HCT116 (cell line): ENCODE data around the gene NR2C2.

ENCODE experiments used
- ATF3 ChIP-seq: IDR thresholded peaks from 2 replicates; pipeline ENCODE4 v1.6.1; 2012
- CEBPB ChIP-seq: IDR thresholded peaks from 2 replicates; pipeline ENCODE4 v1.6.1; 2012; ENCODE audit warnings: low read depth
- CTCF ChIP-seq, 3 experiments: fragments of 200-600 bp in 1 of 3; sonication (generic) in 1 of 3; IDR thresholded peaks in 2 of 3; conservative IDR thresholded peaks in 1 of 3; 2 replicates each; pipeline ENCODE4 v1.5.1; 2012 to 2017; ENCODE audit warnings: low read depth in 2 of 3, low read length in 2 of 3, antibody characterized with exemption in 1 of 3, borderline replicate concordance in 1 of 3, control low read depth in 1 of 3, mild to moderate bottlenecking in 1 of 3, mixed read lengths in 1 of 3, mixed run types in 1 of 3, moderate library complexity in 1 of 3; ENCODE audit not compliant: insufficient read depth in 1 of 3
- EZH2 ChIP-seq: fragments of 200-600 bp; sonication (generic); IDR thresholded peaks from 2 replicates; pipeline ENCODE4 v1.6.1; 2017; ENCODE audit warnings: antibody characterized with exemption, mixed run types
- EZH2phosphoT487 ChIP-seq: fragments of 200-600 bp; IDR thresholded peaks from 2 replicates; pipeline ENCODE4 v1.6.1; 2018; ENCODE audit warnings: antibody characterized with exemption, borderline replicate concordance
- JUND ChIP-seq: IDR thresholded peaks from 2 replicates; pipeline ENCODE4 v1.6.1; 2012
- MAX ChIP-seq: IDR thresholded peaks from 2 replicates; pipeline ENCODE4 v1.6.1; 2012
- POLR2A ChIP-seq: IDR thresholded peaks from 2 replicates; pipeline ENCODE4 v1.7.0; 2011; ENCODE audit warnings: borderline replicate concordance; ENCODE audit not compliant: insufficient read depth, insufficient read length; ENCODE audit errors: extremely low read depth
- POLR2AphosphoS5 ChIP-seq: IDR thresholded peaks from 2 replicates; pipeline ENCODE4 v1.6.1; 2011; ENCODE audit warnings: mild to moderate bottlenecking, low read depth, low read length, moderate library complexity
- RAD21 ChIP-seq: IDR thresholded peaks from 2 replicates; pipeline ENCODE4 v1.6.1; 2012; ENCODE audit warnings: low read depth, mild to moderate bottlenecking
- REST ChIP-seq: IDR thresholded peaks from 2 replicates; pipeline ENCODE4 v1.6.1; 2012; ENCODE audit warnings: low read depth
- TCF7L2 ChIP-seq: IDR thresholded peaks from 2 replicates; pipeline ENCODE4 v1.7.0; 2011; ENCODE audit warnings: borderline replicate concordance, inconsistent platforms; ENCODE audit not compliant: insufficient read depth, insufficient read length; ENCODE audit errors: extremely low read depth
- YY1 ChIP-seq: IDR thresholded peaks from 2 replicates; pipeline ENCODE4 v1.6.1; 2011; ENCODE audit warnings: low read length, low read depth, moderate library complexity, mild to moderate bottlenecking; ENCODE audit not compliant: insufficient replicate concordance; ENCODE audit errors: extremely low read depth
- ZBTB33 ChIP-seq: IDR thresholded peaks from 2 replicates; pipeline ENCODE4 v1.6.1; 2011; ENCODE audit warnings: mild to moderate bottlenecking, low read length, moderate library complexity; ENCODE audit not compliant: insufficient replicate concordance; ENCODE audit errors: extremely low read depth

GRCh38 chr3:15079091-15079490, 131.7 kb downstream of the NR2C2 start:
- TF ChIP-seq CTCF (IDR thresholded peaks at IDR 0.05 in 2 of 3, conservative IDR thresholded peaks at IDR 0.05 in 1 of 3; ENCODE audit: borderline replicate concordance in 1 of 3, insufficient read depth in 1 of 3, low read depth in 2 of 3, low read length in 2 of 3), result no peak
- TF ChIP-seq ZBTB33, result no peak
- no peak for TF ChIP-seq MAX
- TF ChIP-seq ATF3, result no peak
- no peak for TF ChIP-seq EZH2
- no peak for TF ChIP-seq EZH2phosphoT487
- no peak for TF ChIP-seq RAD21
- no peak for TF ChIP-seq CEBPB
- TF ChIP-seq POLR2A, result no peak
- TF ChIP-seq REST, result no peak
- no peak for TF ChIP-seq YY1
- TF ChIP-seq JUND, result no peak
- TF ChIP-seq TCF7L2, result no peak
- TF ChIP-seq POLR2AphosphoS5, result no peak
